ENCODE measurements around the gene CXCR4. TPM values are rescaled to one million over a fixed set of nuclear protein-coding genes. Genes with fewer than 3 reads are reported as not detected.

The CXCR4 gene
- 46.8 TPM for total RNA-seq

GRCh38 chr2:136117909-136118818 is at the start of gene CXCR4:
Gene CXCR4 (minus strand): TSS chr2:136118149. CDS start chr2:136118060, 89 bp downstream.

Other genes with a start within 250 kb of the CXCR4 start
- gene MCM6, start 241.7 kb downstream of the CXCR4 start, total RNA-seq: 21.2 TPM
- gene DARS1, start 132.5 kb downstream of the CXCR4 start, total RNA-seq: 58.8 TPM

Data from diencephalon (tissue), 1 donor.